ENCODE results near the gene ERFL.

DNA sequence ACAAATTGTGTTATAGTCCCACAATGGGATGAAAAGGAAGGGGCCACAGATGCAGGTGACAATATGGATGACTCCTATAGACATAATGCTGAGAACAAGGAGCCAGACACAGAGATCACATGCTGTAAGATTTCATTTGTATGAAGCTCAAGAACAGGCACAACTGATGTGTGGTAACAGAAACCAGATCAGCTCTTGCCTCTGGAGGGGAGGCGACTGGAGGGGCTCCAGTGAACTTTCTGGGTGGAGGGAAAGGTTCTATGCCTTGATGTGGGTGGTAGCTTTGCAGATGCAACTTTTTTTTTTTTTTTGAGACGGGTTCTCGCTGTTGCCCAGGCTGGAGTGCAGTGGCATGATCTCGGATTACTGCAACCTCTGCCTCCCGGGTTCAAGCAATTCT lies 36.9 kb upstream of the ERFL start:
- TF ChIP-seq, protein P1, sequence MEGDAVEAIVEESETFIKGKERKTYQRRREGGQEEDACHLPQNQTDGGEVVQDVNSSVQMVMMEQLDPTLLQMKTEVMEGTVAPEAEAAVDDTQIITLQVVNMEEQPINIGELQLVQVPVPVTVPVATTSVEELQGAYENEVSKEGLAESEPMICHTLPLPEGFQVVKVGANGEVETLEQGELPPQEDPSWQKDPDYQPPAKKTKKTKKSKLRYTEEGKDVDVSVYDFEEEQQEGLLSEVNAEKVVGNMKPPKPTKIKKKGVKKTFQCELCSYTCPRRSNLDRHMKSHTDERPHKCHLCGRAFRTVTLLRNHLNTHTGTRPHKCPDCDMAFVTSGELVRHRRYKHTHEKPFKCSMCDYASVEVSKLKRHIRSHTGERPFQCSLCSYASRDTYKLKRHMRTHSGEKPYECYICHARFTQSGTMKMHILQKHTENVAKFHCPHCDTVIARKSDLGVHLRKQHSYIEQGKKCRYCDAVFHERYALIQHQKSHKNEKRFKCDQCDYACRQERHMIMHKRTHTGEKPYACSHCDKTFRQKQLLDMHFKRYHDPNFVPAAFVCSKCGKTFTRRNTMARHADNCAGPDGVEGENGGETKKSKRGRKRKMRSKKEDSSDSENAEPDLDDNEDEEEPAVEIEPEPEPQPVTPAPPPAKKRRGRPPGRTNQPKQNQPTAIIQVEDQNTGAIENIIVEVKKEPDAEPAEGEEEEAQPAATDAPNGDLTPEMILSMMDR (IDR thresholded peaks at IDR 0.05 in 8 of 11, conservative IDR thresholded peaks at IDR 0.05 in 3 of 11), result no peak
- no peak for TF ChIP-seq POLR2A (IDR thresholded peaks at IDR 0.05)
- TF ChIP-seq POLR2AphosphoS5 (IDR thresholded peaks at IDR 0.05), result no peak
